Skeletal muscle tissue (tissue), 4 donors: ENCODE measurements around the gene TSPEAR. TPM values are rescaled to one million over a fixed set of nuclear protein-coding genes. Genes with fewer than 3 reads are reported as not detected.
"Not testable (repeated sequence)": the region's sequence is repeated elsewhere in the genome, so short reads cannot be mapped to it uniquely, and the experiment has no call there.

ENCODE experiments used
- H3K27ac ChIP-seq: one replicate; pipeline ENCODE4 v1.7.0; 2013; ENCODE audit warnings: mild to moderate bottlenecking, low read depth, low read length, inconsistent platforms
- H3K27me3 ChIP-seq, 3 donors: one replicate each; pipeline ENCODE4 v1.7.0; 2013; ENCODE audit warnings: low read length in 3 of 3; ENCODE audit not compliant: control insufficient read depth in 3 of 3, insufficient read depth in 3 of 3
- H3K36me3 ChIP-seq, 3 donors: one replicate each; pipeline ENCODE4 v1.7.0; 2013; ENCODE audit warnings: low read length in 3 of 3; ENCODE audit not compliant: control insufficient read depth in 3 of 3, insufficient read depth in 3 of 3
- H3K4me1 ChIP-seq, 3 donors: one replicate each; pipeline ENCODE4 v1.7.0; 2013; ENCODE audit warnings: low read length in 3 of 3, mild to moderate bottlenecking in 3 of 3; ENCODE audit not compliant: control insufficient read depth in 3 of 3, insufficient read depth in 3 of 3
- H3K4me3 ChIP-seq, 3 donors: one replicate each; pipeline ENCODE4 v1.7.0; 2013; ENCODE audit warnings: low read length in 3 of 3
- H3K9ac ChIP-seq, 3 donors: one replicate each; pipeline ENCODE4 v1.7.0; 2013; ENCODE audit warnings: low read length in 3 of 3, mild to moderate bottlenecking in 3 of 3, moderate library complexity in 2 of 3, low read depth in 1 of 3
- H3K9me3 ChIP-seq, 3 donors: one replicate each; pipeline ENCODE4 v1.7.0; 2013; ENCODE audit warnings: low read length in 3 of 3; ENCODE audit not compliant: control insufficient read depth in 3 of 3
- total RNA-seq: library from RNA; depleted of rRNA; stranded (reverse); fragments of >200 nt; gene quantifications from one replicate; pipeline ENCODE4 v1.2.3, GENCODE V29; 2014
- donor health status: Osteomylitis.

The TSPEAR gene
- total RNA-seq, 1 donor from 2014 or later: not detected

DNA sequence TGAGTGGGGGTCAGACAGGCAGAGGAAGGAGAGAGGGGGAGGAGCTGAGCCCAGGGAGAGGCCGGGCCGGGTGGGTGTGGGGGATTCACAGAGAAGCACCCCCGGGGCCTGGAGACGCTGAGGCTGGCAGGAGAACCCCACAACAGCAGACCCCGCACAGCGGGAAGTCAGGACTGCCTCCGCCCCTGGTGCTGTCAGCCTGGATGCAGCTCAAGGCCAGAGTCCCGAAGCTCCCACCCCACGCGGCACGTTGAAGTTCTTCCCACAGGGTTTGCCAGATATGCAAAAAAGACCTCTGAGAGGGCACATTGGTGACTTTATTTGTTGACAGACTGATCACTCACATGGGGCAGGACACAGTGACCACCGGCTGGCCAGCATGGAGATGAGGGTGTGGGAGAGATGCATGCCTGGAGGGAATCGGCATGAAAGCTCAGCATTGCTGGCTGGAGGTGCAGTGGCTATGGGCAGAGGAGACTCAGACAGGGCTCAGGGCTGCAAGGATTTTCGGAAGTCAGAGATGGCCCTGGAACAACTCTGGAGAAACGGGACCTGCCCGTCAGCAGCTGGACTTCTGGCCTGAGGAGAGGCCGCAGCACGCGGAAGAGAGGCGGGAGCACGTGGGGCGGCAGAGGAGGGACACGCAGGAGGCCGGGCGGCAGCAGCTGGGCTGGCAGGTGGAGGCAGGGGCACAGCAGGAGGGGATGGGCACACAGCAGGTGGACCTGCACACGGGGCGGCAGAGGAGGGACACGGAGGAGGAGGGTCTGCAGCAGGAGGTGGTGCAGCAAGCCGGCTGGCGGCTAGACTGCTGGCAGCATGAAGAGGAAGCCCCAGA is 153.7 kb downstream of the TSPEAR start:
- peaks cover 31 to 55% (median 39%) of the 10 kb centered on the region in 3 donors for H3K27me3 ChIP-seq
- H3K4me1 ChIP-seq: no peaks in the 10 kb centered on the region
- H3K27ac ChIP-seq: no peak overlapping the region
- H3K9me3 ChIP-seq: peaks cover 0 to 3% (median 3%) of the 10 kb centered on the region in 3 donors
- no peak overlapping the region for H3K4me3 ChIP-seq
- H3K36me3 ChIP-seq: no peaks in the 10 kb centered on the region
- no peak overlapping the region for H3K9ac ChIP-seq

DNA sequence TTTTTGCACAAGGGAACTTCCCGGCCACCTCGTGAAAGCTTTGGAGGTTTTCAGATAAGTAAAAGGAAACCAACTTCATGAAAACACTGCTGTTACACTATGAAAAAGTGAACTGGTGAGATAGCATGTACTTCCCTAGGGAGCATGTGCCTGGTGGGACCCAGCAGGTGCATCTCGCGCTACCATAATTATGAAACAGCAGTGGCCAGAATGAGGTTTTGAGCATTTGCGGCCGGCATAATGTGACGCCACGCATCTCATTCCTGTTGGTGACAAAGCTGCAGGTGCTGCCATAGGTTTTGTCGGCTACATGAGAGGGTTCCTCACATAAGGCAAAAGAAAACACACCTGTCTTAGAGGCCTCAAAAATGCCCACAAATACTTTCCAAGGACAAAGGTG is 154.5 kb downstream of the TSPEAR start:
- Histone ChIP-seq H3K27me3 (peaks cover 40 to 63% (median 47%) of the 10 kb centered on the region in 3 donors), H3K36me3 (no peaks in the 10 kb centered on the region), H3K27ac (no peak overlapping the region), H3K9ac (no peak overlapping the region), H3K4me1 (no peaks in the 10 kb centered on the region), H3K4me3 (no peak overlapping the region), H3K9me3 (peaks cover 0 to 3% (median 3%) of the 10 kb centered on the region in 3 donors)

DNA sequence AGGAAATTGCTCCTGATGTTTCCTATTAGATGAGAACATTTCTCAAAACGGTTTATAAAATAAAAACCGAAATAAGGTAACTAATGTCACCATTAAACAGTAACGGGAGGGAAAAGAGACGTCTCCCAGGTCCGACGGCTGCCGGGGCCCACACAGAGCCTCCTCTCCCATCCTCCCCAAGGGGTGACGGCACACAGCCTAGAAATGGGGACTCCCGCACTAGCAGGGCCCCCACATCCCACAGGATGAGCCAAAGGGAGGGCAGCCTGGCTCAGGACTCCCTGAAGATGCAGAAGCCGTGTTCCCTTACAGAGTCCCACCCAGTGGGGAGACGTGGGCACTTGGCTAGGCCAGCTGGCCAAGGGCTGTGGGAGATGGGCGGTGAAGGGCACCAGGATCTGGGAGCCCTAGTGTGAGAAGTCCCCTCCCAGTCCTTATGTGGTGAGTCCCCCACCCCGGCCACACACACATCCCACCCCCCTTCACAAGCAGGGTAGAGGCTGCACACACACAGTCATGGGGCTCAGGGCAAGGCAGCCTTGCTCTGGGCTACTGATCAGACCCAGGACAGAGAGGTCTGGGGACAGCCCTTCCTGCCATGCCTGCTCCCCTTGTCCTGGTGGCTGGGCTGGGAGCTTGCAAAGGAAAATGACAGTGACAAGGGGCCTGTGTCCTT is 156.0 kb downstream of the TSPEAR start:
- Histone ChIP-seq H3K4me3 (no peak overlapping the region), H3K9ac (no peak overlapping the region), H3K27me3 (peaks cover 49 to 75% (median 58%) of the 10 kb centered on the region in 3 donors), H3K9me3 (peaks cover 0 to 3% (median 3%) of the 10 kb centered on the region in 3 donors), H3K36me3 (no peaks in the 10 kb centered on the region), H3K27ac (no peak overlapping the region), H3K4me1 (no peaks in the 10 kb centered on the region)

DNA sequence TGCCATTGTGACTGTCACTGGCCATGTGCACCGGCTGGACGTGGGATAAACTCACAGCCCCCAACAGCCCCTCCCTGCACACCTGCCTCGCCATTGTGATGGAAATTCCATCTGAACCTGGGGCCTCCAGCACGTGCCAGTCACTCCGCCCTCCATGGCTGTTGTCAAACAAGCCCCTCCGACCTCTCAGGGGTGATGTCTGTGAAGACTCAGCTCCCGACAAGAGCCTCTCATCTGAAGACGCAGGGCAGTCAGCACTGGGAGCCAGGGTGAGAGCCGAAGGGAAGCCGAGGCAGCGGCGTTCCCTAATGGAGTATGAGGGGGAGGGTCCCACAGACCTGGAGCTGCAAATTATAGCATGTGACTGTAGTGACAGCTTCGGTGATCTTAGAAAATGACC is 158.7 kb downstream of the TSPEAR start:
- no peak overlapping the region for H3K9ac ChIP-seq
- no peaks in the 10 kb centered on the region for H3K36me3 ChIP-seq
- no peaks in the 10 kb centered on the region for H3K4me1 ChIP-seq
- peaks cover 0 to 3% (median 0%) of the 10 kb centered on the region in 3 donors for H3K9me3 ChIP-seq
- no peak overlapping the region for H3K4me3 ChIP-seq
- no peak overlapping the region for H3K27ac ChIP-seq
- peaks cover 56 to 76% (median 63%) of the 10 kb centered on the region in 3 donors for H3K27me3 ChIP-seq

DNA sequence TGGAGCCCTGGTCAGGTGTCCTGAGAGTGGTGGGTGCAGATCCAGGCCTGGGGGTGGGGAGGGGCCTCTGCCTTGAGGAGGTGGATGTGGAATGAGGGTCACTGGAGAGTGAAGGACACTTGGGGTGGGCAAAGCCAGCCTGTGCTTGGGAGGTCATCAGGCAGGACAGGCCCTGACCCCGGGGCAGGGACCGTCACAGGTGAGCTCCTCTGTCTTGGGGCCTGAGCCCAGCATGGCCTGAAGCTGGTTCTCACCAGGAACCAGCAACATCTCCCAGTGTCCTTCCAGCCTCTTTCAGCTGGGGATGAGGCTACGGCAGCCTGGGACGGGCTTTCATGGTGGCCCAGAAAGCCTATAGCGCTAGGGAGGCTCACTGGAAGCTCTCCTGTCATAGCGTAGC is 159.2 kb downstream of the TSPEAR start:
- Histone ChIP-seq H3K27me3 (peaks cover 53 to 77% (median 60%) of the 10 kb centered on the region in 3 donors), H3K36me3 (no peaks in the 10 kb centered on the region), H3K9ac (no peak overlapping the region), H3K4me3 (no peak overlapping the region), H3K4me1 (no peaks in the 10 kb centered on the region), H3K9me3 (peaks cover 0 to 6% (median 0%) of the 10 kb centered on the region in 3 donors), H3K27ac (no peak overlapping the region)

DNA sequence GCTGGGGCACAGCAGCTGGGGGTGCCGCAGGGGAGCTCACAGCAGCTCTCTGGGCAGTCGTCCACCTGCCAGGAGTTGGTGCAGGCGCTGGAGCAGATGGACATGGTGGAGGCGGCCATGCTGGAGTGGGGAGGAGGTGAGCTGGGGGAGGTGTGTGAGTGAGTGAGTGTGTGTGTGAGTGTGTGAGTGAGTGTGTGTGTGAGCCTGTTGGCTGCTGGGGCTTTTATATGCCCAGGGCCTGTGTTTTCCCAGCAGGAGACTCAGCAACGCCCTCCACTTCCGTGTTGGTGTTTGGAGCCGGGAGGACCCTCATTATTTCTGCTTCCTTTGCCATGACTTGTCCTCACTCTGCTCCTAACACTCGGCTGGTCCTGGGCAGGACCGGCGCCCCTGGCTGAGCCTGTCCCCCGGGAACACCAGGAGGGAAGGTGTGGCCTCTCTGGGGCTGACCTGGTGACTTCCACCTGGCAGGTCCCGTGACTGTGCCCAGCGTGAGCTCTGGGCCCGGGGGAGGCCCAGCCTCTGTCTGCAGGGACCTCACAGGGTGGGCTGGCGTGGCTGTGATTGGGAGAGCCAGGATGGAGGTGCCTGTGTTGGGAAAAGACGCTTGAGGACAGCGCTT is 159.9 kb downstream of the TSPEAR start, which contains the start of gene KRTAP10-2:
TSS of gene KRTAP10-2 (minus strand) at position 166 of the 622 bp plus-strand sequence. CDS start at position 119, 47 bp downstream.
- H3K9me3 ChIP-seq: peaks cover 0 to 8% (median 0%) of the 10 kb centered on the region in 3 donors
- no peak within 1 kb of the TSS for H3K4me3 ChIP-seq
- no peak within 1 kb of the TSS for H3K9ac ChIP-seq
- no peak within 1 kb of the TSS for H3K27ac ChIP-seq
- H3K4me1 ChIP-seq: no peaks in the 10 kb centered on the region
- H3K27me3 ChIP-seq: peaks cover 48 to 70% (median 54%) of the 10 kb centered on the region in 3 donors
- no peaks in the 10 kb centered on the region for H3K36me3 ChIP-seq

DNA sequence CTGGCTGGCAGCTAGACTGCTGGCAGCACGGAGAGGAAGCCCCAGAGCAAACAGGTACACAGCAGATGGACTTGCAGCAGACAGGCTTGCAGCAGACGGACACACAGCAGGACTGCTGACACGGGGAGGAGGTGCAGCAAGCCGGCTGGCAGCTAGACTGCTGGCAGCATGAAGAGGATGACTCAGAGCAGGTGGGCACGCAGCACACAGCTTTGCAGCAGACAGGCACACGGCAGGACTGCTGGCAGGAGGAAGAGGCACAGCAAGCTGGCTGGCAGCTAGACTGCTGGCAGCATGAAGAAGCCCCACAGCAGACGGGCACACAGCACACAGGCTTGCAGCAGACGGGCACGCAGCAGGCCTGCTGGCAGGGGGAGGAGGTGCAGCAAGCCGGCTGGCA is 160.6 kb downstream of the TSPEAR start:
- no peak overlapping the region for H3K9ac ChIP-seq
- H3K4me1 ChIP-seq: no peaks in the 10 kb centered on the region
- H3K4me3 ChIP-seq: no peak overlapping the region
- H3K27ac ChIP-seq: no peak overlapping the region
- H3K36me3 ChIP-seq: no peaks in the 10 kb centered on the region
- H3K27me3 ChIP-seq: peaks cover 48 to 66% (median 53%) of the 10 kb centered on the region in 3 donors
- H3K9me3 ChIP-seq: peaks cover 0 to 8% (median 0%) of the 10 kb centered on the region in 3 donors

DNA sequence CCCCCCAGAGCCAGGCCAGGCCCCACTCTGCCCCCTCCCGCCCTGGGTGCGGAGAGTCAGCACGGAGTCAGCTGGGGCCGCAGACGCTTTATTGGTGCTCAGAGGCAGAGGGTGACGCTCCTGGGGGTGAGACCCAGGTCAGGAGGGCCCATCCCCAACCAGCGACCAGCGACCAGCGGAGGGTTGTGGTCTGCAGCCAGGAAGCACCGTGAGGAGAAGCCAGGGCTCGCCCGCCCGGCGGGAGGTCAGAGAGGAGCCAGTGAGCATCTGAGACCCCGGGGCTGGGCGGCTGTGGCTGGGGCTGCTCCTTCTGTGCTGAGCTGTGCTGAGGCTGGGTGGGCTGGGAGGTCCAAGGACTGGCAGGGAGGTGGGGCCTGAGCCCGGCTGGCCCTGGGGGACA is 161.1 kb downstream of the TSPEAR start:
- not testable (repeated sequence) for H3K4me3 ChIP-seq, H3K9me3 ChIP-seq
- H3K27me3 ChIP-seq: peaks cover 44 to 61% (median 48%) of the 10 kb centered on the region in 3 donors

DNA sequence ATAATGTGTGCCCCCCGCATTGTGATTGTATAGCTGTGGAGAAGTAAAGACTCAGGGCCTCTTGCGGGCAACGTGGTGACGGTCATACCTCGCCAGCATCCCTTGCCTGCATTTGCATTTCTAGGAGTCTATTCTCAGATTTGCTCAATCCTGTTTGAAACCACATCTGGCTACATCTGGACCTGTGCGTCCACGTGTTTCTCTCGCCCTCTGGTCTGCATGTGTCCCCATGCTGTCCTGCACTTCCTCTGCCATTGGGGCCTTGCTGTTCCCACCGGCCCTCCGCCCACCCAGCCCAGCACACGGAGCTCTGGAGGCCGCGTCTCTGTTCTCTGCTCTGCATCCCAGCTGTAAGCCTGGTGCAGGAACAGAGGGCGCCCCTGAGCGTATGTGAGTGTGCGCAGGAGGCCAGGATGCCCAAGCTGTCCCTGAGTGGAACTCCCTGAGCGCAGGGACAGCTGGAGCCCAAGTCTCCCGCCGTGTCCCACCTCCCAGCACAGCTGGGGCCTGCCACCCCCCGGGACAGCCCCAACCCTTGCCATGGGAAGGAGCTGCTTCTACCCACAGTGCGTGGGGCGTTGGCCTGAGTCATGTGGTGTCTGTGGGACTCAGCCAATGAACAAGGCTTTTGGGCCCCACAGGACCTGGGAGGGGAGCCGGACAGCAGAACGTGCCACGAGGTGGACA is 161.7 kb downstream of the TSPEAR start:
- Histone ChIP-seq H3K27me3 (peaks cover 41 to 58% (median 45%) of the 10 kb centered on the region in 3 donors), H3K9ac (no peak overlapping the region), H3K27ac (no peak overlapping the region), H3K4me3 (no peak overlapping the region), H3K9me3 (peaks cover 0 to 8% (median 0%) of the 10 kb centered on the region in 3 donors), H3K36me3 (no peaks in the 10 kb centered on the region), H3K4me1 (no peaks in the 10 kb centered on the region)

More for the DNA sequence above, 161.1 kb downstream of the TSPEAR start:
- not testable (repeated sequence) for H3K4me1 ChIP-seq, H3K36me3 ChIP-seq, H3K9ac ChIP-seq, H3K27ac ChIP-seq
